GM21381 (cell line): ENCODE results near the gene MMP15.

Experiments used
- ATAC-seq: cut with Tn5 transposase; IDR thresholded peaks from one replicate; pipeline ENCODE4 v1.9.1; 2021; ENCODE audit warnings: mild to moderate bottlenecking, moderate library complexity; ENCODE audit not compliant: unreplicated experiment

The MMP15 gene

DNA sequence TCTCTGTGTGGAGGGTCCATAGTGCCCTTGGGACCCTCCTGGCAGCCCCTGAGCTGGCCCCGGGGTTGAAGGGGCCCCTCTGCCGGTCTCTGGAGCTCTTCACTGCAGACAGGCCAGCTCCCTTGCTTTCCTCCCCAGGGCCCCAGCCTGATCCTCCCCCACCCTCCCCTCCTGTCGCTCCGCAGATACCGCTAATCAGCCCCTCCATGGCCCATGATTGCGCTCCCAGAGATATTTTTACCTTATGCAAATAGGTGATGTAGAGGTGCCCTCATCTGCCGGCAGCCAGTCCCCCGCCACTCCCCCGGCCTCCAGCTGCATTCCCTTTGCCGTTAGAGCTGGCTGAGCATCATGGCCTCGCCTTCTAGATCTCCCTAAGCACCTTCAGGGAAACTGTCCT is 9.2 kb downstream of the MMP15 start:
- no peak for ATAC-seq

DNA sequence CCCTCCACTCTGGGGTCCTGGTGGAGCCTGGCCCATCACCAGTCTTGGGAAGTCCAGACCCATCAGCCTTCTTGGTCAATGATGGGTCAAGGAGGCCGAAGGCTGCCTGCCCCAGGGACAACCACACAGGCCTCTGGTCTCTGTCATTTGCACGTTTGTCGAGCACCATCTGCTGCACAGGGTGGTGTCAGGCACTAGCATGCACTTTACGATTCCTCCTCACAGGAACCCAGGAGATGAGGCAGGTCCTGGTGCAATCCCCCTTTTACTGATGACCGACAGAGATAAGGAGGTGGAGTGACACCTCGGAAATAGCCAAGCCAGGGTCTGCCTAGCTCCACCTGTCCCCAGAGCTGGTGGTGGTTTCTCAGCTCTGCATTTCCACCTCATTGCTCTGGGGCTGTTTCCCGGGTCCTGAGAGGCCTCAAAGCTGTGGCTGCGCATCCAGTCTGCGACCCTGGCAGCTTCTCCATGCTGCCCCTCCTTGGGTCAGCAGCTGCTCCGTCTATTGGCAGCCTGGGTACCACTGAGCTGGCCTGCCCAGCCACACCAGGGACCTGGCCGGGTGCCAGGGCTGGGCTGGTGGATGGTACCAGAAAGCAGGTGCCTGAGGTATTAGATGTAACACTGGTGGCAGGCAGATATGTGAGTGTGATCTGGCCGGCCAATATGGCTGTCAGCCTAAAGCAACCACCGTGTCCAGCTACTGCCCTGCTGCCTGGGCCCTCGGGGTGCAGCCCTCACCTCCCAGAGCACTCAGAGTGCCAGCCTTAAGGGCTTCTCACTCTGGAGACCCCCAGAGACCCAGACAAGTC is 10.0 kb downstream of the MMP15 start:
- no peak for ATAC-seq

DNA sequence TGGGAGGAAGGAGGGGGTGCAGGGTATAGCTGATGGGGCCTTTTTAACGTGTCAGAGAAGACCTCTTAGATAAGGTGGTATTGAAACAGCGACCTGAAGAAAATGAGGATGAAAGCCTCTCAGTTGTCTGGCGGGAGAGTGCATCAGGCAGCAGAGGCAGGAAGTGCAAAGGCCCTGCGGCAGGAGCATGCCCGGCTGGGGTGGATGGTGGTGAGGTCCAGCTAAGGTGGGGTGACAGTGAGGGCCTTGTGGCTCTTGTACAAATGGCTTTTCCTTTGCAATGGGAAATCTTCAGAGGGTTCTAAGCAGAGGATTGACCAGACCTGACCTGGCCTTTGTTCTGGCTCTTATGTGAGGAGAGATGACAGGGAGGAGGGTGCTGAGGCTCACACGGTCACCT is 11.4 kb downstream of the MMP15 start:
- ATAC-seq, result no peak

DNA sequence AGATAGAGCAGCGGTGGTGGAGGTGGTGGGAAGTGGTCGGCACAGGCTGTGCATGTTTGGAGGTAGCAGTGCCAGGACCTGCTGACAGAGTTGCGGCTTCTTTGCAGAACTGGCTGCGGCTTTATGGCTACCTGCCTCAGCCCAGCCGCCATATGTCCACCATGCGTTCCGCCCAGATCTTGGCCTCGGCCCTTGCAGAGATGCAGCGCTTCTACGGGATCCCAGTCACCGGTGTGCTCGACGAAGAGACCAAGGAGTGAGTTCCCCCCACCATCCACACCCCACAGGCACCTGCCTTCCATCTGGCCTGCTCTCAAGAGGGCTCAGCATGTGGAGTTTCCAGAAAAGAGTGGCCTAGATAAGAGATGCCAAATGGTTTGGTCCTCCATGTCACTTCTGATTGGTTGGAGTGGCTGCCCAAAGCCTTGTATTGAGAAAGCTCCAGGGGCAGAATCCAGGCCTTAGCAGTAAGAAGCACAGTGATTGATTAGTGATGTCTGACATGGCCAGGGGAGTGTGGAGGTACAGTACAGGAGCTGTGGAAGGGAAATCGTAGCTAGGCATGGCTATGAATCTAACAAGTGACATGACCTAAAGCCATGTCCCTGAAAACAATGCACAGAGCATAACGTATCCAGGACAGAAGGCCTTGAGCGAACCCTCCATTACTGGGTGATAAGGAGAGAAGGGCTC is 12.0 kb downstream of the MMP15 start:
- ATAC-seq, result no peak

DNA sequence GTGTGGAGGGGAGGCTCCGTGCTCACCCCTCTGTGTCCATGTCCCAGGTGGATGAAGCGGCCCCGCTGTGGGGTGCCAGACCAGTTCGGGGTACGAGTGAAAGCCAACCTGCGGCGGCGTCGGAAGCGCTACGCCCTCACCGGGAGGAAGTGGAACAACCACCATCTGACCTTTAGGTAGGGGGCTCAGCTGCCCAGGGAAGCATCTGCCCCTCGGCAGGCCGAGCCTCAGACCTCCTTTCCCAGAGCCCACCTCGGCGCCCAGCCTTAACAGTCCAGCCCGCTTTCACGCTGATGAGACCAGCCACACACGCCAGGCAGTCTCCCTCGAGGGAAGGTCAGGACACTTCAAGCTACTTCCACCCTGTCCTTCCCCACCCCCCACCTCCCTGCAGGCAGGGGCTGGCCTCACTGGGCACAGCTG is 12.7 kb downstream of the MMP15 start:
- no peak for ATAC-seq

DNA sequence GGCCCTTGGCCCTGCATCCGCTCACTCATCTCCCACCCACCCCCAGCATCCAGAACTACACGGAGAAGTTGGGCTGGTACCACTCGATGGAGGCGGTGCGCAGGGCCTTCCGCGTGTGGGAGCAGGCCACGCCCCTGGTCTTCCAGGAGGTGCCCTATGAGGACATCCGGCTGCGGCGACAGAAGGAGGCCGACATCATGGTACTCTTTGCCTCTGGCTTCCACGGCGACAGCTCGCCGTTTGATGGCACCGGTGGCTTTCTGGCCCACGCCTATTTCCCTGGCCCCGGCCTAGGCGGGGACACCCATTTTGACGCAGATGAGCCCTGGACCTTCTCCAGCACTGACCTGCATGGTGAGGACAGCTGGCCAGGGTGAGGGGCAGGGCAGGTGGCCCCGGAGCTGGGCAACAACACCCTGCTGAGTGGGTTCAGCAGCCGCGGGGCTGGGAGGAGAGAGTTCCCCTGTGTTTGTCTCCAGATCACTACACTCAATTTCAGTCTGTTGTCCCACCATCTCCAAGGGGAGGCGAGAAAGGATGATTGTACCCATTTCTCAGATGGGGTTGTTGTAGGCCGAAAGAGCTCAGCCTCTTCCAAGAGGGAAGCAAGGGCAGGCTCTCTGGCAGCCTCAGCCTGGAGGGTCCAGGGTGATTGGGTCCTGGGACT is 14.4 kb downstream of the MMP15 start:
- no peak for ATAC-seq

DNA sequence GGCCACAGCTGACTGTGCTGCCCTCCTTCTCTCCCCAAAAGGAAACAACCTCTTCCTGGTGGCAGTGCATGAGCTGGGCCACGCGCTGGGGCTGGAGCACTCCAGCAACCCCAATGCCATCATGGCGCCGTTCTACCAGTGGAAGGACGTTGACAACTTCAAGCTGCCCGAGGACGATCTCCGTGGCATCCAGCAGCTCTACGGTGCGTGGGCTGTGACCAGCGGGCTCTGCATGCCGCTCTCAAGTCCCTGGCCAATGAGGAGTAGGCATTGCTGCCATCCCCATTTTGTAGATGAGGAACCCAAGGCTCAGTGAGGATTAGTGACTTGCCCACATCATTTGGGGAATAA is 14.9 kb downstream of the MMP15 start:
- no peak for ATAC-seq

DNA sequence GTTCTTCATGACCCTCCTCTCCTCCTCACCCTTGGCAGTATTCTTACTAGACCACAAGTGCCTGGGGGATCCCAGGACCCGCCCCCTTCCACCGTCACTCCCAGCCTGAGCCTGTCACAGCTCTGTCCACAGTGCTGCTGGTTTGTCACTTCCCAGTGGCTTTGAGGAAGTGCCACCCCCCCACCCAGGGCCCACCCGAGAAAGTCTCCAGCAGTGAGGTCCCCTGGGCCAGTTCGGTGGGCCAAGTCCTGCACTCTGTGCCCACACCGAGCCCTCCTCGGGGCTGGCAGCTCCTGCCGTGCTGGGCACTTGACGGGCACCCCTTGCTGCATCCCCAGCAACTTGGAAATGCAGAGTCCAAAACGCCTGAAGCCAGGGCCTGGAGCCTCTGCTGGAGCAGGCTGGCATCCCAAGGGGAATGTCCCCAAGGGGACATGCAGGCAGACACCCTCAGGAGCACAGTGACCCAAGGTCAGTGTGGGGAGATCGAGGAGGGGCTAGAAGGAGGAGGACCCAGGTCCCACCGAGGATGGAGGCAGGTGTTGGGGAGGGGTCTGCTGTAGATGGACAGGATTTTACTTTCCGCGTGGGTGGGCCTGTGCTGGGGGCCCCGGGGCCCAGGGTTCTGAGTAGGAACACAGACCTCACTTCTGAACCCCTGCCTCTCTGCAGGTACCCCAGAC is 15.5 kb downstream of the MMP15 start:
- no peak for ATAC-seq

DNA sequence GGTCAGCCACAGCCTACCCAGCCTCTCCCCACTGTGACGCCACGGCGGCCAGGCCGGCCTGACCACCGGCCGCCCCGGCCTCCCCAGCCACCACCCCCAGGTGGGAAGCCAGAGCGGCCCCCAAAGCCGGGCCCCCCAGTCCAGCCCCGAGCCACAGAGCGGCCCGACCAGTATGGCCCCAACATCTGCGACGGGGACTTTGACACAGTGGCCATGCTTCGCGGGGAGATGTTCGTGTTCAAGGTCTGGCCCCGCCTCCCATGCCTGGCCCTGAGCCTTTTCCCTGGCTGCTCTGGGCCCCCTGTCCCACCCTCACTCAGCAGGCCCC is 16.0 kb downstream of the MMP15 start:
- ATAC-seq, result no peak

DNA sequence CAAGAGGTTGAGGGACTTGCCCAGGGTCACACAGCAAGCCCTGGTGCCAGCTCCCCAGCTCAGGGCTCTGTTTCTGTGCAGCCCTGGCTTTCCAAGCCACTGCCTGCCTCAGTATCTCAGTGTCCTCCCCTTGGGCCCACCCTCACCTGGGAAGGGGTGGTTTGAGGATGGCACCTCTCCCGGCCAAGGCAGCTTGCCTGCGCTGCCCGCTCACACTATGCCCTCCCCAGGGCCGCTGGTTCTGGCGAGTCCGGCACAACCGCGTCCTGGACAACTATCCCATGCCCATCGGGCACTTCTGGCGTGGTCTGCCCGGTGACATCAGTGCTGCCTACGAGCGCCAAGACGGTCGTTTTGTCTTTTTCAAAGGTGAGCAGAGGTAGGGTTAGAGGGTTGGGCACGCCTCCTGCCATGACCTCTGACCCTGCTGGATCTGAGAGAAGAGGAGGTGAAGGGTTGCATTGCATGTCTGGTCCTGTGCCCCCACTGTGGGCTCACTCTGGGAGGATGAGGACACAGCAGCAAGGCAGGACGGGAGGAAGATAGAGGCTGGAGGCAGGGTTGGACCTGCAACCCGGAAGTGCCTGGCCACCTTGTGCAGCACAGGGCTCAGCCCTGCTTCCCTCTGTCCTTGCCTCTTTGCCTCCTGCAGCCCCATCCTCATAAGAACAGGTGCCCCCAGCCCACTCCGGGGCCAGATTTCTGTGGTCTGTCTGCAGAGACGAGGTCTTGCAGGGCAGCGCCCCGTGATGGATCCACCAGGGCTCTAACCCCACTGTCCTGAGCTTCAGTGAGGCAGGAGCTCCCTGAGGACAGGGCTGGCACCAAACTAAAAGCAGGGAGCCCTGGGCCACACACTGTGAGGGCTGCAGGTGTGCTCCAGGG is 16.7 kb downstream of the MMP15 start:
- no peak for ATAC-seq

DNA sequence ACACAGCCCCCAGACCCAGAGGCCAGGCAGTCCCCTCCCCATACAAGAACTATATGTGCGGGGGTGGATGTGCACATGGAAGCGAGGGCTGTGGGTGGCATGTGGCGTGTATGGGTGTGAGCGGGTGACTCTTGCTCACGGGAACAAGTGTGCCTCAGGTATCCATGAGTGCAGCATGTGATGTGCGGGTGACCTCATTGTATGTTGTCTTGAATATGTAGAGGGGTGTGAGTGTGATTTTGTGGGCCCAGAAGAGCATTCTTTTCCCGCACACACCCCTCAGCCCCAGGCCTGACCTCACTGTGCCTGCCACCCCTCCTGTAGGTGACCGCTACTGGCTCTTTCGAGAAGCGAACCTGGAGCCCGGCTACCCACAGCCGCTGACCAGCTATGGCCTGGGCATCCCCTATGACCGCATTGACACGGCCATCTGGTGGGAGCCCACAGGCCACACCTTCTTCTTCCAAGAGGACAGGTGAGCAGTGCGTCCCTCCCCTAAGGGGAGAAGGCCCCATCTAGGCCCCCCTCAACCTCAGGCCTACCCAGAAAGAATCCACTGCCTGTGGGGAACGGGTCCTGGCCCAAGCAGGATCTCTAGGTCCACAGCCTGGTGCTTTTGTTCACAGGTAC is 17.4 kb downstream of the MMP15 start:
- no peak for ATAC-seq

DNA sequence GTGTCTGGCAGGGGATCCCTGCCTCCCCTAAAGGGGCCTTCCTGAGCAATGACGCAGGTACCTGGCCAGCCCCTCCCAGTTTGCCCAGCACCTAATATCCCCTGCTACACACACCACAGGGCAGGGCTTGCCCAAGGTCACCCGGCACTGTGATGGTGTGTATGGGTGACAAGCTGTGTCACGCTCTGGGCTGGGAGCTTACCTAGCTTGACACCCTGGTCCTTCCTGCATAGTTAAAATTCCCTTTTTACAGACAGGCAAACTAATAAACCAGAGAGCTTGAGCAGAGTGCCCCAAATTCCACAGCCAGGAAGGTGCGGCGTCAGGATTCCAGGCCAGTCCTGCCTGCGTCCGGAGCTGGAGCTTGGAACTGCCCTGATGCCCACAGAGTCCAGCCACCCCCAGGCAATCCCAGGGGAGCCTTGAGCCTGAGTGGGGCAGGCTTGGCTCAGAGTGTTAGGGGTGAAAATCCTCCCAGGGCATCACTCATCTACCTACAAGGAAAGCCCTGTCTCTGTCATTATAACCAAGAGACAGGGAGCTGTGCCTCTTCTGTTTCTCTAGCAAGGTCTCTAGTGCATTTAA is 18.1 kb downstream of the MMP15 start:
- no peak for ATAC-seq

DNA sequence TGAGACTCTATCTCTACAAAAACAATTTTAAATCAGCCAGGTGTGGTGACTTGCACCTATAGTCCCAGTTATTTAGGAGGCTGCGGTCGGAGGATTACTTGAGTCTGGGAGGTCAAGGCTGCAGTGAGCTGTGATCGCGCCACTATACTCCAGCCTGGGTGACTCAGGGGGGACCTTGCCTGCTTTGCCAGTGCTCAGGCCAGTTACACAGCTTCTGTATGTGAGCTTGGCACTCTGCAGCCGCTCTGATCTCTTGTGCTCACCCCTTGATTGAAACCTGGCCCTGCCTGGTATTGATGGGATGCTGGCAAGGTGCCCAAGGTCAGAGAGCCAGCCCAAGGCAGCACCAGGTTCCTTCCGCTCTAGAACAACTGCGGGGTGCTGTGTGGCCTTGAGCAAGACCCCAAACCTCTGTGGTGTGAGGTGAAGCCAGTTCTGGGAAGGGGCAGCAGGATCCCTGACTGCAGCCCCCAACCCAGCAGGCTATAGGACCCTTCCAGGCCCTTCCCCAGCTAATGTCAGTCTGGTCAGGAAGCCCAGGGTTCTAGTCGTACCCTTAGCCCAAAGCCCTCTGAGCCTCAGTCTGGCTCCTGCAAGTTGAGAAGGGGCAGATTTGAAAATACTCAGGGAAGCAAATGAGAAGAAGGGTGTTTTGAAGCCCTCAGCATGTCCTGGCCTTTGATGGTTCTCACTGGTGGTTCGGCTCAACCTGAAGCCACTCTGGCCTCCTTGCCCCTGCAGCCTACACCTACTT is 18.9 kb downstream of the MMP15 start:
- no peak for ATAC-seq

DNA sequence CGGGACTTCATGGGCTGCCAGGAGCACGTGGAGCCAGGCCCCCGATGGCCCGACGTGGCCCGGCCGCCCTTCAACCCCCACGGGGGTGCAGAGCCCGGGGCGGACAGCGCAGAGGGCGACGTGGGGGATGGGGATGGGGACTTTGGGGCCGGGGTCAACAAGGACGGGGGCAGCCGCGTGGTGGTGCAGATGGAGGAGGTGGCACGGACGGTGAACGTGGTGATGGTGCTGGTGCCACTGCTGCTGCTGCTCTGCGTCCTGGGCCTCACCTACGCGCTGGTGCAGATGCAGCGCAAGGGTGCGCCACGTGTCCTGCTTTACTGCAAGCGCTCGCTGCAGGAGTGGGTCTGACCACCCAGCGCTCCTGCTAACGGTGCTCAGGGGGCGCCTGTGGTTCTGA is 19.5 kb downstream of the MMP15 start:
- ATAC-seq, result no peak

DNA sequence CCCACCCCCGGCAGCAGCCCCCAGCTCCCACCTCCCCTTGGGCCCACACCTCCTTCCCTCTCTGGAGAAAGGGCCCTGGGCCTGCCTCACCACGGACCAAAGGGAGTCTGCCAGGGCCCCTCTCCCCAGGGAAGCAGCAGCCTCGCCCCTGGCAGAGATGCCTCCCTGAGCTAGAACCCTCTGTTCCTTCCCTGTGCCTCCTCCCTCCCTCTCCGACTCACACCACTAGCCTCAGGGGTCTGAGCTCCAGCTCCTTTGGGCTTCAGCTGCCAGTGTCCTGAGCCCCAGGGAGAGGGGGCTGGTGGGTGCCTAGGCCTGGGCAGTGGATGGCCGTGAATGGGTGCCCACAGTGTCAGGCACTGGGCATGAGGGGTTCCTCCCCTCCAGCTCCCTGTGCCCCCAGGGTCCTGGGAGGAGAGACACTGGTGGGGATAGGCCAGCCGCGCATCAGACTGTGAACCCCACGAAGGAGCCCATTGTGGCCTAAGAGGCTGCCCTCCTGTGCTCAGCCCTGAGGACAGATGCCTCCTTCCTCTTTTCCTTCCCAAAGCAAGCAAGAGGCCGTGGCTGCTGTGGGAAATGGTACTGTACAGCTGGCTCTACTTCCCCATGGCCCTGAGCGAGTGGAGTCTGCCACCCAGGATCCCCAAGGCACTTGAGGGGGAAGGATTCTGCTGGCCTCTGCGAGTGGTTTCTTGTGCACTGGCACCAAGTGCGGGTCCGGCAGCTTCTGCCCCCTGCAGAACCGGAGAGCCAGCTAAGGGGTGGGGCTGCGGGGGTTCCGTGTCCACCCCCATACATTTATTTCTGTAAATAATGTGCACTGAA is 20.7 kb downstream of the MMP15 start:
- no peak for ATAC-seq

DNA sequence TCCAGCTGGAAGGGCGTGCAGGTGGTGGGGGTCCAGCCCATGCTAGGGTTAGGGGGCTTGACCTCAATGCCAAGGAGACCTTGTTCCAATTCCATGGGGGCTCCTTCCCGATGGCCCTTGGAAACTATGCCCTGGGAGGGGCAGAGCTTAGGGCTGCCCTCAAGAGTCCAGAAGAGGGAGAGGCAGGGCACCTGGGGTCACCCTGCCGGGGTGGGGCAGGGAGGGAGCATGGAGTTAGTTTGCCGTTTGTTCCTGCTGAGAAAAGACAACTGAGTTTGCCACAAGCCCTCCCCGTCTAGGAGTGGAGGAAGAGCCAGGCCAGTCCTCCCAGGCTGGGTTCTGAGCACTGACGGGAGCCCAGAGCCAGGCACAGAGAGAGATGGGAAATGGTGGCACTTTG is 21.4 kb downstream of the MMP15 start:
- no peak for ATAC-seq

DNA sequence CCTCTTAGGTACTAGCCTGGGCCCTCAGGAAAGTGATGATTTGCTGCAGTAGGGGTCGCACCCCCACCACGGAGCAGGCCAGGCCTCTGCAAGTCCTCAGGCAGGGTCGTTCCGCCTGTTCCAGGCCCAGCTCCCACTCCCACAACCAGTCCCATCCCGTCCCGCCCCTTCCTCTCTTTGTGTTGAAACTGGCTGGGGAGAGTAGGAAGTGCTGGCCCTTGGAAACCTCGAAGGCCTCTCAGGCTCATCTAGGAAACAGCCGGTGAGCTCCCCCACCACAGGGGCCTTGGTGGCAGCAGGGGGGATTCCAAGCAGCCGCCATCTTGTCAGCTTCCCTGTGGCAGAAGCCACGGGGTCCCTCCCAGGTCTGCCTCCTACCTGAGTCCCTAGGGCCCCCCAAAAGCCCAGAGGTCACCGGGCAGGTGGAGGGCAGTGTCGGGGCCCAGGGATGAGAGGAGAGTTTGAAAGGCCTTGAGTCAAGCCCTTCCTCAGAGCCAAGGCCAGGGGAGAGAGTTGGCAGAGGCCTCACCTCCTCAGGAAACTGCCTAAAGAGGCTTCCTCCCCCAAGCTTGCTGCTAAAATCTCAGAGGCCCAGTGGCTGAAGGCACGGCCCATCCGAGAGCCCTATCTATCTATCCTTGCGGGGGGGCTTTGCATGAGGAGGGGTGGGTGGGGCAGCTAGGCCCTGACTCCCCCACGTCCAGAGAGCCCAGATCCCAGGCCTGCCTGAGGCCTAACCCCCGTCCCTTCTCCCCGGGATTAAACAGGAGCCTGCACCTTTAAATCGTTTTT is 22.2 kb downstream of the MMP15 start:
- ATAC-seq, result no peak
